ENCODE results near the gene PDZD7. TPM values are rescaled to one million over a fixed set of nuclear protein-coding genes. Genes with fewer than 3 reads are reported as not detected.

Gene PDZD7
- total and polyA plus RNA-seq, 9 of the 15 experiments (the other 6 are each of a cell fraction or from before 2014, with no cell fraction given), result 0.04 to 0.24 (median 0.08) TPM; not detected in 3

- intact Hi-C loops (cut with micrococcal nuclease), result no loop called here
- CTCF ChIA-PET (ENCODE audit: low intra/inter-chr PET ratio), result no interaction called here
- ATAC-seq, result no peak
- peaks cover 17 to 21% of the 10 kb centered on the region in 2 experiments for H3K4me1 ChIP-seq (replicated peaks in 1 of 2; ENCODE audit: control insufficient read depth in 2 of 2, insufficient read depth in 2 of 2, low read length in 2 of 2)
- H4K20me1 ChIP-seq (replicated peaks; ENCODE audit: control insufficient read depth, insufficient read depth, low read length), result no peaks in the 10 kb centered on the region
- H3K36me3 ChIP-seq (ENCODE audit: control insufficient read depth, insufficient read depth, low read length), result no peaks in the 10 kb centered on the region
- H3K9ac ChIP-seq (ENCODE audit: insufficient read depth in 1 of 2, low read depth in 2 of 2, low read length in 2 of 2), result no peak overlapping the region
- no peak overlapping the region for H3K27ac ChIP-seq (ENCODE audit: extremely low read depth, low read depth, low read length)
- WGBS (ENCODE audit: insufficient coverage, low coverage, missing lambda C conversion rate), result 0% methylated on average over 5 of the region's 13 CpGs
- POLR2A ChIA-PET, result no interaction called here
- no peak overlapping the region for H2AFZ ChIP-seq (ENCODE audit: low read depth, low read length)
- in situ Hi-C loops (cut with MboI), result no loop called here
- H3K4me2 ChIP-seq (ENCODE audit: insufficient read depth, low read length), result no peak overlapping the region
- DNase-seq (ENCODE audit: extremely low read depth in 1 of 4, low spot score in 3 of 4), result no peak
- FAIRE-seq, result no peak
- no TSS peak for BruUV-seq (replicated peaks)
- no peak overlapping the region for H3K4me3 ChIP-seq
- H3K9me3 ChIP-seq (replicated peaks; ENCODE audit: control insufficient read depth, insufficient read depth, low read depth, low read length), result no peaks in the 10 kb centered on the region
- H3K79me2 ChIP-seq (ENCODE audit: control insufficient read depth, insufficient read depth, low read length), result no peaks in the 10 kb centered on the region
- no peaks in the 10 kb centered on the region for H3K9me1 ChIP-seq (ENCODE audit: control insufficient read depth, insufficient read depth, low read length)
- H3K27me3 ChIP-seq (ENCODE audit: control insufficient read depth in 2 of 2, insufficient read depth in 2 of 2, low read length in 2 of 2), result peaks cover 0 to 7% of the 10 kb centered on the region in 2 experiments; a peak in 3 of 5 replicates
- TF ChIP-seq TSHZ1 (CRISPR knock-in tag; IDR thresholded peaks at IDR 0.05) (no peak), ZNF354B (CRISPR knock-in tag; IDR thresholded peaks at IDR 0.05) (no peak), TCF15 (CRISPR knock-in tag; IDR thresholded peaks at IDR 0.05) (no peak), ESRRB (CRISPR knock-in tag; IDR thresholded peaks at IDR 0.05; ENCODE audit: borderline replicate concordance) (no peak), SFPQ (IDR thresholded peaks at IDR 0.05; ENCODE audit: low read depth, low read length) (no peak), RFX1 (IDR thresholded peaks at IDR 0.05) (no peak), USF2 (CRISPR knock-in tag; IDR thresholded peaks at IDR 0.05) (no peak), EZH2 (IDR thresholded peaks at IDR 0.05; ENCODE audit: borderline replicate concordance, low read depth, low read length) (no peak)
Measured at GRCh38 chr10:101073631-101074030, 42.7 kb upstream of the PDZD7 start.
